ENCODE results near the gene AVPR2.

AVPR2 gene

DNA sequence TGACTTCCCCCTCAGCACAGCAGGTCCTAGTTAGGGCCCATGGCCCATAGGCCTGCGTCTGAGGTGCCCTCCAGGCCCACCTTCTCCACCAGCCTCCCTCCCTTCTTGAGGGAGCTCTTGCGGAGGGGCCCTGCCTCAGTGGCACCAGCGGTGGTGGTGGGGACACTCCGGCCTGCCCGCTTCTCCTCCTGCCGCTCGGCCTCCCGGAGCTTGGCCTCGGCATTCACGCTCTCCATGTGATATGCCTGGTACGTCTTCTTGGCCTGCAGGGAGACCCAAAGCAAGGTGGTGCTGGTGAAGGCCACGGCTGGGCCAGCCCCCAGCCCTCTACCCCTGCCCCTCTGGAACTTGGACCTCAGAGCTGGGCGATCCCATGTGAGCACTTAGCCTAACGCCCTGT lies 16.1 kb downstream of the AVPR2 start:
- no peak for DNase-seq

DNA sequence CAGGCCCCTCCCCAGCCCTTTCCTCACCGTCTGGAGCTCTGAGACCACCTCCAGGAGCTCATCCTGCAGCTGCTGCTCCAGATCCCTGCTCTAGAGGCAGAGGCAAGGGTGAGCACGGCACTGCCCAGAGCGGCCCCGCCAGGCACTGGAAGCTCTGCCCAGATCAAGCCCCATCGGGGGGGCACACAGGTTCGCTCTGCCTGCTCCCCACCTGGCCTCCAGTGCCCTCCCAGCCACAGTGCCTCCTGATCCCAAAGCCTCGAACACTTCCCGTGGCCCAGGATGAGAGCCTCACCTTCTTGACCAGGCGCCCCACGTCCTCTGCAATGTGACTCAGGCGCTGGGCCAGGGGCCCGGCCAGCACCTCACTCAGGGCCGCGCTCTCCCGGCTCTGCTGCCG lies 16.6 kb downstream of the AVPR2 start:
- no peak for DNase-seq

DNA sequence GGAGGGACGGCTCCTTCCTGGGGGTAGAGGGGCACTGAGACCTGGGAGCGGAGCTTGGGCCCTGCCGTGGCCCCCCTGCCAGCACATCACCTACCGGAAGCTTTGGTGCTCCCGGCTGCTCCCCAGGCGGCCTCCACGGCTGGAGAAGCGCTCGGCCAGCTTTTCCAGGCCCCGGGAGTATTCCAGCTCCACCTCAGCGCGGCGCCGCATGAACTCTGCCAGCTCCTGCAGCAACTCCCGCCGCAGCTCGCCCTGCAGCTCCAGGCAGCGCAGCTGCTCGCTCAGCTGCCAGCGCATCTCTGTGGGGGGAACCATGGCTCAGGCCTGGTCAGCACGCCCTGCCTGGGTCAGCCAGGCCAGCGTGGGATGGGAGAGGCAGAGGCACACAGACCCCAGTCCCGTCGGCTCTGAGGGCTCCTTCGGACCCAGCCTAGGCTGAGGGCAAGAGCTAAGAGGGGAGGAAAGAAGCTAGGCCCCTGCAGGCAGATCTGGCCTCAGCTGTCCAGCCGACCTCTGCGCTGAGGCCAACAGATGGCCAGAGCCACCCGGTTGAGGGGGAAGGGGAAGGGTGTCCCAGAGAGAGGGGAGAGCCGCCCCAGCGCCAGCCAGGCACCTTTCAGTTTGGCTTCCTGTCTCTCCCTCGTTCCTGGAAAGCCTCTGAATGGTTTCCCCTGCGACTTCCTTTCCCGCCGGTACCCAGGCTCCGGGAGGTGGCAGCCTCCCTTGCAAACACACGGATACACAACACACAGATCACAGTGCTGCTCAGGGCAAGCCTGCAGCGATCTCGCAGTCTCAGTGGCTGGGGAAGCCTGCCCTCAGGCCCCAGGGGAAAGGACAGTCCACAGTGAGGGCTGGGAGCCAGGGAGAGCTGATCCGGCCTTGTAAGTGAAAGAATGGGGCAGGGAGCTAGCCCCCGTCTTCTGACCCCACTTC lies 17.3 kb downstream of the AVPR2 start:
- DNase-seq = peak; percentile 49

DNA sequence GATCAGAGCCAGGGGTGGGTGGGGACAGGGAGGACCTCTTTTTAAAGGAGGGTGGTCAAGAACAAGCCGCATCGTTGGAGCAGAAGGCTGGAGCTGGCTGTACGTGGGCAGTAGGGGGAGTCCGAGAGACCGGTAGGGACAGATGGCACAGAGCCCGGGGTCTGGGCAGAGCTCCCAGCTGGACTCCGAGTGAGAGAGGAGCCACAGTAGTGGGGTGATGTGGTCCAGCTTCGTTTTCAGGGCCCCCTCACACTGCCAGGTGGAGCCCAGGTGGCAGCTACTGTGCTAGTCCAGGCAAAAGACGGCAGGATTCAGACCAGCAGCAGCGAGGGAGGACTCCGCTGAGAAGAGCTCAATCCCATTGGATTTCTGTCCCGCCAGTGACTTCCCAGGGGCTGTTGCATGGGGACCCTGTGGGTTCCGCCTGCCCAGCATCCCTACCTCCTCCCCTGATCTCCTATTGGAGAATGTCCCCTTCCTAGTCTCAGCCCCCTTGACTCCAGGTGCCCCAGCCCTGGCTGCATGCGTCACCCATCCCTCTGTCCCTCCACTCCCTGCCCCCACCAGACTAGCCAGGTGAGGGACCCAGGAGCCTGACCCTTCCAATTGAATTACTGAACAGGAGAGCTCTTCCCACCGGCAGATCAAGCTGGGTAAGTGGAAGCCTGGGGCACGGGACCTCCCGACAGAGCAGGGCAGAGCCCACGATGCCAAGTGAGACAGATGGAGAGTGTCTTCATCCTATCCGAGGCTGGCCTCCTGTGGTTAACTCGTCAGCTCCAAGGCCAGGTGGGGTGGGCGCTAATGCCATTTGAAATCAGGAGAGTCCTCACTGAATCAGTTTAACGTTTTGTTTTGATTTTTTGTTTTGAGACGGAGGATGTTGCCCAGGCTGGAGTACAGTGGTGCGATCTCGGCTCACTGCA lies 18.7 kb downstream of the AVPR2 start:
- peak; percentile 45 for DNase-seq

DNA sequence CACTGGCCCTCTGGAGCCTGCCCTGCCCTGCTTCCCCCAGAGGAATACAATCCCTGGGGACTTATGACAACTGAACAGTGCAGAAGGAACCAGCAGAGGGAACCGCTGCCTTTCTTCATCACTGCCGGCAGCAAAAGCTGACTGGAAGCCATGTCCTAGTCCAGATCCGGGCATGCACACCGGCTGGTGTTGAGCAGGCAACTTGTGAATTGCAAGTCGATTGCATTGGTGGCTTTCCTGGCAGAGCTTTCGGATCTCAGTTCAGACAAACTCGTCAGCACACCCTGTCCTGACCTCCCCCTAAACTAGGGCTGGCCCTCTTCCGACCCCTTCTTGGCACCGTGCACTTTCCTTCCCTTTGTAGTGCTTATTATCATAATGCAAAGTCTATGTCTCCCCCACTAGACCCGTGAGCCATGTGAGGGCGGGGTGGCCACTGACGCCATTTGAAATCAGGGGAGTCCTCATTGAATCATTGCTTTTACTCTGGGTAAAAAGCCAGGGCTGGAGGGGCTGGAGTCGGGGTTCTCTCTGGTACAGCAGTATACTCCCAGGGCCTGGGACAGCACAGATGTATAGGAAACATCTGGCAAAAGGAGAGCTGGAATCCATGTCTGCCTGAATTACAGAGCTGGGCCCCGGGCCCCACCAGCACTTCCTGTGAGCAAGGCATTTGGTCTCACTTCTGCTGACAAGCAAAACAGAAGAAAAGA lies 19.8 kb downstream of the AVPR2 start:
- DNase-seq = peak; percentile 41

DNA sequence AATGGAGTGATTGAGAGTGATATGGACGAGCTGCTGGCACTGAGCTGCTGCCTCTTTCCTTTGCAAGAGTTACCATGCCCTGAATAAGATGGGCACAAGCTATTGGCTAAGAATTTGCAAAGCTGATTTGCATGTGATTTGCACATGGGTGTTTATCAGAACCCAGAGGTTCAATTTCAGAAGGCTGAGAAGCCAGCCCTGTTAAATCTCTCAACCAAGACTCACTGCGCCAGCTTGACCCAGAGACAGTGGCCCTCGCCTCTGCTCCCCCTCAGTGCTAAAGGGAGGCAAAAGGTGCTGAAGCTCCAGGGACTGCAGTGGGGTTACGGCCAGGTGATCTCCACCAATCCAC lies 20.9 kb downstream of the AVPR2 start:
- DNase-seq = peak; percentile 48

DNA sequence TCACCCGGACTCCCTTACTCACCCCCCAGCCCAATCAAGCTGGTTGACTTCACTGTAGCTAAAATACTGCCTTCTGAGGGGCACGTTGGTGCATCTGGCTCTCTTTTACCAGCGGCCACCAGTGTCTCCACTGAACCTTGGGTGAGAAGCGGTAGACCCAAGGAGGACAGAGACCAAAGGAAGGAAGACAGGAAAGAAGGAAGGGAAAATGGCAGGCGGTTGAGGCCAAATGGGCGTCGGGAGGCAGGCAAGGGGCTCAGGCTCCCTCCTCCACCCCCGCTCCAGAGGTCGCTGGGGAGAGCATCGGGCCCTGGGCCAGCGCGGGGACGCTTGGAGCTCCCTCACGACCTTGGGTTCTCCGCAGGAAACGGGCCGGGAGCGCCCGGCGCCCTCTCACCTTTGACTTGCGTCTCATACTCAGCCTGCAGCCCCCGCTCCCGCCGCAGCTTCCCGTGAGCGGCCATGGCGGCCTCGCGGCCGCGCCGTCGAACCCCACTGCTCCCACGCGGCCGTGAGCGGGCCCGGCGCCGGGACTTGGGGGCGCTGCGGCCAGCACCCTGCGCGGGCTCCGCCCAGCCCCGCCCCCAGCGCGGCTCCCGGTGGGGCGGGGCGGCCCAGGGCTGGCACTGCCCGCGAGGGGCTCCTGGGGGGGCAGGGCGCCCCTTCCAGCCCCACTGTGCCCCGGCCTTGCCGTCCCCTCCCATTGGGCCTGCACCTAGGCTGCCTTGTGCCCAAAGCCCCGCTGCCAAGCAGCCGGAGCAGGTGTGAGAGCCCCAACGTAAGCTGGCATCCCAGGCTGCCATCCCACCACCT lies 21.5 kb downstream of the AVPR2 start, which contains the start of gene ARHGAP4:
TSS of gene ARHGAP4 (minus strand) at position 526 of the 813 bp plus-strand sequence. CDS start at position 464, 62 bp downstream.
- DNase-seq = peak; percentile 70

DNA sequence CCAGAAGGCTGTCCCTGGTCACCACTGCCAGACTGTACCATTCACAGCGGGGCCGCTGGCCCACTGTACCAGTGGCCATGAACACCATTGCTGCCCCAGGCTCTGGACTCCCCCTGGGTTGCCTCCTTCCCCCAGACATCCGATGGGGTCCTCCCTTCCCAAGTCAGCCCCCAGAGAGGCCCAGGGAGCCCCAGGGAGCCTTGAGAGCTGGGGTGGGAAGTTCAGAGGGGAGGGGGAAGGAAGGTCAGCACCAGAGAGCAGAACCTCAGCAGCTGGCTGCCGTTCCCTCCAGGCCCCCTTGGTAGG lies 22.0 kb downstream of the AVPR2 start:
- no peak for DNase-seq

DNA sequence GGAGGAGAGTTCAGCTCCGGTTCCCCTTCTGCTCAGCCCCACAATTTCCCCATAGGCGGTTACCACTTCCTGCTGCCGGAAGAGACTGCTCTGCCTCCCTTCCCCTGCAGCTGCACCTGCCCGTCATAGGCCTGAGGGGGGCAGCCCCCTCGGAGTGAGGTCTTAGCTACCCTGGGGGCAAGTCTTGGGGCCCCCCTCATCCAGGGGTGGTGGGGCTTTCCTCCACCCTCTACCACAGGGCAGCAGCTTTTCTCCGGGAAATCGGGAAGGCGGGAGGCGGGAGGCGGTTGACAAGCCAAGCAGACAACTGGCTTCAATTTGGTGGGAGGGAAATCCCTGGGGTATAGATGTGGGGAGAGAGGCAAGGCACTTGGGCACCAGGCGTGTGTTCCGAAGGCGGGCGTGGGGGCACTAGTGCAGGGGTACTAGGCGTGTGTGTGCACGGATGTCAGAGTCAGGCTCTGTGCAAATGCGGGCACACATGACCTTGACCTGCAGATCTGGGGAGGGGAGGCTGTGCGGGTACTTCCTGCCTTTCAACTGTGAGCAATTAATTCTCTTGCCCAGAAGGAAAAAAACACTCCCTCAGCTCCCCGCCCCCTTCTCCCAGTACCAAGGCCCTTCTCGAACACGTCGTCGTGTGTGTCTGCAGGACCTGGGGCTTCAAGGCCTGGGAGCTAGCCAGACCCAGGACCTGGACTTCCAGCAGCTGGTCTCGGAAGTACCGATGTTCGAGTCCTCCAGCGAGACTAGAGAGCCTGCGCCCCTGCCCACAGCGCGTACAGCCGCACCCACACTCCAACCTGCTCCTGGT lies 22.6 kb downstream of the AVPR2 start:
- DNase-seq = peak; percentile 90

DNA sequence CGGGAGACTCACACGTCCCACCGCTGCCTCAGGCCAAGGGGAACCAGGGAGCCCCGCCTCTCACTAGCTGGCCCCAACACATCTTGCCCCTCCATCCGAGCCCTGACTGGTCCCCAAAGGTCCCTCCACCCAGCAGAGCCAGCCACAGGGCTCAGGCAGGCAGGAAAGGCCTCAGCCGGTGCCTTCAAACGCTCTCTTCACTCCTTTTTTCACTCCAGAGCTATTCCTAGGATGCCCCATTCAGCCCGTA lies 23.1 kb downstream of the AVPR2 start:
- DNase-seq = no peak

DNA sequence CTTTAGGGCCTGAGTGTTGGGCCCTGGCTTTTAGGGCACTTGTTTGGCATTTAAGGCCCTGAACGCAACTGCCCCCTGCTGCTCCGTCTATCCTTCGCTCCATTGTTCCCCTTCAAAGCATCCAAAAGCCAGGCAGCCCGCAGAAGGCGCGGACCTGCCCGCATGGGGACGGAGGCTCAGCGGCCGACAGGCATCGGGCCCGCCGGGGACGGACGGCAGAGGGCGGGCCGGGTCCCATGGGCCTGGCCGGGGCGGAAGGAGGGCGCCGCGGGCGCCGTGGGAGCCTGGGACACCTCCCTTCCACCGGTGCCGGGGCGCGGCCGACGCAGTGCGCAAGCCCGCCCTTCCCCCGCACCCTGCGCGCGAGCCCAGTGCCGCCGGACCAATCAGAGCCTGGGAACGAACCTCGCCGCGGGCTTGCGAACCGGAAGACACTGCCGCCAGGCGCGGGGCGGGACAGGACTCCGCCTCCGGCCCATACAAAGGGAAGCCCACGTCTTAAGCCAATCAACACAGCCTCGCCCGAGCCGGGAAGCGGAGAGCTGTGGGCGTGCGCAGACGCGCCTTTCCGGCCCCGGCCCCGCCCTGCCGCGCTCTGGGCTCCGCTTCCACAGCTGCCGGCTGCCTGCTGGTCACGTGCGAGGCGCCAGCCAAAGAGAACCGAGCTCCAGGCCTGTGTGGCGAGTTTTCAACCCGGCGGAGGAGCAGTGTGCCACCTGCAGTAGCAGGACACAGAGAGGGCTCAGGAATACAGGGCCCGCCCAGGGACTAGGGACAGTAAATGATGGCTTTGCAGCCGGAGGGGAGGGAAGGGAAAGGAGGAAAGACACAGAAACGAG lies 23.7 kb downstream of the AVPR2 start:
- DNase-seq = peak; percentile 98

DNA sequence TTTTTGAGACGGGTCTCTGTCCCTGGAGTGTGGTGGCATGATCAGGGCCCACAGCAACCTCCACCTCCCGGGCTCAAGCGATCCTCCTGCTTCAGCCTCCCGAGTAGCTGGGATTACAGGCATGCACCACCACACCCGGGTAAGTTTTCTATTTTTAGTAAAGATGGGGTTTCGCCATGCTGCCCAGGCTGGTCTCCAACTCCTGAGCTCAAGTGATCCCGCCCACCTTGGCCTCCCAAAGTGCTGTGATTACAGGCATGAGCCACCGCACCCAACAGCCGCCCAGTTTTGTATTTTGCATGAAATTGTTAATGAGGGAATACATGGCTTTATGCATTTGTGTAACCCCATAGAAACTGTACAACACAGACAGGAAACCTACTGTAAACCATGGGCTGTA lies 24.4 kb downstream of the AVPR2 start:
- no peak for DNase-seq

DNA sequence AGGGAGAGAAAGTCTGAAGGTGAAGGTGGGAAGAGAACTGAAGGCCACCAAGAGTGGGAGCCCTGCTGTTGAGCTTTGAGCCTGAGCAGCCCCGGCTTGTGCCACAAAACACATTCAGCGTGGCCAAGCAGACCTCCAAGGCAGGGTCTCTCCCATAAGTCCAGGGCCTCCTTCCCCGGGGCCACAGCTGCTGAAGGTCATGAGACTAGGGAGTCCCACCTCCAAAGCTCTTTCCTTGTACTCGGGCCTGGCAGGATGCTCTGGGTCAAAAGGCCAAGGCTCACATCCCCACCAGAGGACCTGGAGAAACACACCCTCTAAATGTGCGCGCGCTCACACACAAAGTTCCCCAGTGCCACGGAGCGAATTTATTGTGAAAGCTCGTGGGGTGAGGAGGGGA lies 25.1 kb downstream of the AVPR2 start:
- no peak for DNase-seq

DNA sequence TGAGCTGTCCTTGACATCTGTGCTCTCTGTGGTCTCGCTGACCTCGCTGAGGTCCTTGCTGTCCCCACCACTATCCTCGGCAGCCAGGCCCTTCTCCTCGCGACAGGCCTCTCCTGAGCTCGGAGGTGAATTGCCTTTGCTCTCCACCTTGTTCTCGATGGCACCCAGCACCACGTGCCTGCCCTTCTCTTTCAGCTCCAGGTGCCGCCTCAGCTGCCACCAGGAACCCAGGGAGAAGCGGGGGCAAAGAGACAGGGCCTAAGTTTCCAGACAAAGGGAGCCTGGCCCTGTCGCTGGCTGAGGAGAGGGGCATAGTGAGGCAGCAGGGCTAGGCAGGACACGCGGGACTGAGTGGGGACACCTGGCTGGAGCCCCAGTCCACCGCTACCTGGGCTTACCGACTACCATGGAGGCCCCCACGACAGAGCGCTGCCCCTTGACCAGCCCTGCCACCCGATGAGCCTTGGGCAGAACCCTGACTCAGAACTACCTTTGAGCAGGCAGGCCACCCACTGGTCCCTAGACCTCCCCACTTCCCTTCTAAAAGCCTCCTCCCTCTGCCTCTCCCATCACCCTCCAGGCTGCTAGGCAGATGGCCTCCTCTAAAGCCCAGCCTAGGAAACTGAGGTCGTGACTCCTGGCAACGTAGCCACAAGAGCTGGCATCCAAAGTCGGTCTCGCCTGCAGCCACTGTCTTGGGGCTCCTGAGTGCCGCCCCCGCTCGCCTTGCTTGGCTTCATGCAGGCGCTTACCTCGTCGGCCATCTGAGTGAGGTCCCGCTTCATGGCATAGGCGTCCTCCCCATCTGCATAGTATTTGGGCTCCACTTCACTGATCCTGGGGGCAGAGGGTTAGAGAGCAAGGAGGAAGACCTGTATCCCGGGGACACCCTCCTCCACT lies 25.8 kb downstream of the AVPR2 start:
- DNase-seq = no peak

DNA sequence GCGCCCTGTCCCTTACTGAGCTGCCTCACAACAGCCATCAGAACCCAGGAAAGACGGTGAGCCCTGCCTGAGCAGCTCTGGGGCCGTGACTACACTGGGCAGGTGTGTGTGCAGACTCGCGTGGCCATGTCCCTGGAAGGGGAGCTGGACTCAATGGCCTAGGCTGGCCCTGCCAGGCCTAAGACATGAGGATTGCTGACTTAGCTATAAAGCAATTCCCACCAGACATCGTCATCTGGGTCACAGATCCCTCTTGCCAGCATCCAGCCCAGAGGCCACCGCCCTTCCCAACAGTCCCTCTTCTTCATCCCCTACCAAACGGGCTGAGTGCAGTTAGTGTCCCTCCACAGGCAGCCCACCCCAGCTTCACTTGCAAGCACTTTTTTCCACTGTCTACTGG lies 26.7 kb downstream of the AVPR2 start:
- DNase-seq = no peak

DNA sequence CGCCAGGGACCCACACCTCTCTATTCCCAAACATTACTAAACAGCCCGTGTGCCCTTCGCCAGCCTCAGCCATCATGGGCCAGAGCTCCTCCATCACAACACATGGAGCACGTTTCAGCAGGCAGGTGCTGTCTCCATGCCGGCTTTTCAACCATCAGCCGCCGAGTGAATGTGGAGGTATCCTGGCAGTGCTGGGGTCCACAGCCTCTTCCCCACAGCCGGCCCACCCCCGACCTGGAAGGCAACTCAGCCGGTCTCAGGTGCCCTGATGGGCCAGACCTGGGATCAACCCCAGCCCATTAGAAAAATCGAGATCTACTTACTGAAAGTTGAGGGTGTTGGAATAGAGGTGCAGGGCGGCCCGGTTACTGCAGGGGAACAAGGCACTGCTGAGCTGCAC lies 27.3 kb downstream of the AVPR2 start:
- no peak for DNase-seq

DNA sequence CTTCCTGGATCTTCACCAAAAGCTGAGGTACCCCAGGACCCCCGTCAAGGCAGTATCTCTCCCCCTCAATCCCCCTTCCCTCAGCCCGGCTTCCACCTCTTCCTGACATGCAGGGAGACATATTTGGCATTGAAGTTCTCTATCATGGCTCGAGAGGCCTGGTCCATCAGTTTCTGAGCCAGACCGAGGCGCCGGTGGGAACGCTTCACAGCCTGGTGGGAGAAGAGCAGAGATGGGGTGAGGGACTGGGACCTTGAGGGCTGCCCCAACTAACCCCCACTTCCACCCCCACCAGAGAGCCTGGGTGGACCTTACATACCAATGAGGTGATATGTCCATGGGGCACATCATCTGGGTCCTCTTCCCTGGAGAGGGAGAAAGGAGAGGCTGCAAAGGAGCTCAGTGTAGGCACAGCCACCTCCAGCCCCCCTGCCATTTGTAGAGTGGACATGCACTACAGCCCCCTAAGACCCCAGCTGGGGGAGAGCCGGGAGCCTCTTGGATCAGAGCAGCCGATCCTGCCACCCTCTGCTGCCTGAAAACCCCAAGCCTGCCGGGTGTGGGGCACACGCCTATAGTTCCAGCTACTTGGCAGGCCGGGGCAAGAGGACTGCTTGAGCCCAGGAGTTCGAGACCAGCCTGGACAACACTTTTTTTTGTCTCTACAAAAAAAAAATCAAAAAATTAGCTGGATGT lies 27.9 kb downstream of the AVPR2 start:
- DNase-seq = no peak

DNA sequence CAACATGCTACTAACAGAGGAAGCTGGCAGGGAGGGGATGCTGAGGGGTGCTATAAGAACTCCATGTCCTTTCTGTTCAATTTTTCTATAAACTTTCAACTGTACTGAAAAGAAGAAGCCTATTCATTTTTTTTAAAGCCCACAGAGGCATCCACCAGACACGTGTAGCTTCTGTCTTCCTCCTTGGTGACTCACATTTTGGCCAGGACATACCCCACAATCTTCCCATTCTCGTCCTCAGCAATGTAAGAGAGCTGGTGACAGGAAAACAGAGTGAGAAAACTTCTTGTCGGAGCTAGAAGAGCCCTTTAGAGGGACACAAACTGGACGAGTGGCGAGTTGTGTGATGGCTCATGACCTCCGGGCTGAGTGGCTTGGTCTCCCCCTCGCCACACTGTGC lies 29.3 kb downstream of the AVPR2 start:
- no peak for DNase-seq

DNA sequence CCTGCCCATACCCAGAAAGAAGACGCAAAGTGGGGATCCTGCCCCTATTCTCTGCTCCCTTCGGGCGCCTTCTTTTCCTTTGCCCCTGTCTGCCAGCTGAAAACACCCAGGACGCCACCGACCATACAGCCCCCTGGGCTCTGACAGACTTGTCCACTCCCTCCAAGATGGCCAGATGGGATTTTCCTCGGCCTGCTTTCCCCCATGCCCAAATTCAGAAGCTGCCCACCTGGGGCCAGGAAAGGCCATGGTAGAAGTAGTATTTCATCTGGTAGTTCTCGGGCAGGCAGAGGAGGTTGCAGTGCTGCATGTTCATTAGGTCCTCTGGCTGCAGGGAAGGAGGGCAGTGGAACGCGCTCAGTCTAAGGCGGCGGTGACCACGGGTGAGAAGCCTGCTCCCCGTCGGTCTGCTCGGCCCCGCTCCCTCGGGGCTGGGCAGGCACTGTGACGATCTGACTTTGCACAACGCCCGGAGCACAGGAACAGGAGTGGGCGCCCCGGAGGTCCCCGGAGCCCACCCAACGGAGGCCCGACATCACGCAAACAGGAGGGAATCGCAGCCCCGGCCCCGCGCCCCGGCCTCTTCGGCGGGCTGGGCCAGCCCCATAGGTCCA lies 29.8 kb downstream of the AVPR2 start:
- DNase-seq = no peak

Data from activated CD4-positive, alpha-beta T cell treated with anti-CD3 and anti-CD28 coated beads, Interleukin-2, Interleukin-6, amounts not matched to agents 100 ng/mL and 50 ng/mL, durations not matched to agents 16 hours and 8 hours (primary cell).